ENCODE data around the gene ABCB11. TPM values are rescaled to one million over a fixed set of nuclear protein-coding genes. Genes with fewer than 3 reads are reported as not detected.
A peak's percentile ranks its signal among the peaks of the same experiment; 100 is the strongest.

The ABCB11 gene
- total RNA-seq, 4 donors from 2014 or later = 0.18 to 0.54 TPM; not detected in 2

DNA sequence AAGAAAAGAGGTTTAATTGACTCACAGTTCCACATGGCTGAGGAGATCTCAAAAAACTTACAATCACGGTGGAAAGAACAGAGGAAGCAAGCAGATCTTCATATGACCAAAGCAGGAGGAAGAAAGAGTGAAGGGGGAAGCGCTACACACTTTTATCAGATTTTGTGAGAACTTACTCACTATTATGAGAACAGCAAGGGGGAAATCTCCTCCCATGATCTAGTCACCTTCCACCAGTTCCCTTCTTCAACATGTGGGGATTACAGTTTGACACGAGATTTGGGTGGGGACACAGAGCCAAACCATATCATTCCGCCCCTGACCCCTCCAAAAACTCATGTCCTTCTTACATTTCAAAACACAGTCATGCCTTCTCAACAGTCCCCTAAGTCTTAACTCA, 75.8 kb downstream of the ABCB11 start:
- Histone ChIP-seq H3K27ac (no peak overlapping the region), H3K9me3 (no peaks in the 10 kb centered on the region), H3K36me3 (no peaks in the 10 kb centered on the region), H3K27me3 (no peaks in the 10 kb centered on the region), H3K4me1 (no peaks in the 10 kb centered on the region), H3K4me3 (no peak overlapping the region)
- TF ChIP-seq, protein P1, sequence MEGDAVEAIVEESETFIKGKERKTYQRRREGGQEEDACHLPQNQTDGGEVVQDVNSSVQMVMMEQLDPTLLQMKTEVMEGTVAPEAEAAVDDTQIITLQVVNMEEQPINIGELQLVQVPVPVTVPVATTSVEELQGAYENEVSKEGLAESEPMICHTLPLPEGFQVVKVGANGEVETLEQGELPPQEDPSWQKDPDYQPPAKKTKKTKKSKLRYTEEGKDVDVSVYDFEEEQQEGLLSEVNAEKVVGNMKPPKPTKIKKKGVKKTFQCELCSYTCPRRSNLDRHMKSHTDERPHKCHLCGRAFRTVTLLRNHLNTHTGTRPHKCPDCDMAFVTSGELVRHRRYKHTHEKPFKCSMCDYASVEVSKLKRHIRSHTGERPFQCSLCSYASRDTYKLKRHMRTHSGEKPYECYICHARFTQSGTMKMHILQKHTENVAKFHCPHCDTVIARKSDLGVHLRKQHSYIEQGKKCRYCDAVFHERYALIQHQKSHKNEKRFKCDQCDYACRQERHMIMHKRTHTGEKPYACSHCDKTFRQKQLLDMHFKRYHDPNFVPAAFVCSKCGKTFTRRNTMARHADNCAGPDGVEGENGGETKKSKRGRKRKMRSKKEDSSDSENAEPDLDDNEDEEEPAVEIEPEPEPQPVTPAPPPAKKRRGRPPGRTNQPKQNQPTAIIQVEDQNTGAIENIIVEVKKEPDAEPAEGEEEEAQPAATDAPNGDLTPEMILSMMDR (IDR thresholded peaks at IDR 0.05) = no peak
- TF ChIP-seq POLR2A (IDR thresholded peaks at IDR 0.05) = no peak
- DNase-seq = no peak

DNA sequence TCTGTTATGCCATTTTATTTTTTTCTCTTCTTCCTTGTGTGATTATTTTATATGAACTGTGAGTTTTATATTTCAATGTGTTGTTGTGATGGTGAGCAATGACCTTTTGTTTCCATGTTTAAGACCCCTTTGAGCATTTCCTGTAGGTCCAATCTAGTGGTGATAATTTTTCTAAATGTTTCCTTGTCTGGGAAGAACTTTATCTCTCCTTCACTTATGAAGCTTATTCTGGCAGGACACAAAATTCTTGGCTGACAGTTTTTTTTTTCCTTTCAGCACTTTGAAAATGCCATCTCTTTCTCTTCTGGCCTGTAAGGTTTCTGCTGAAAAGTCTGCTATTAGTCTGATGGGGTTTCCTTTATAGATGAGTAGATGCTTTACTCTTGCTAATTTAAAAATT, 76.9 kb downstream of the ABCB11 start:
- no peaks in the 10 kb centered on the region for H3K27me3 ChIP-seq
- no peaks in the 10 kb centered on the region for H3K4me1 ChIP-seq
- TF ChIP-seq POLR2A (IDR thresholded peaks at IDR 0.05) = no peak
- TF ChIP-seq, protein P1 (IDR thresholded peaks at IDR 0.05) = no peak
- no peak overlapping the region for H3K4me3 ChIP-seq
- H3K27ac ChIP-seq = no peak overlapping the region
- DNase-seq = no peak
- no peaks in the 10 kb centered on the region for H3K36me3 ChIP-seq
- no peaks in the 10 kb centered on the region for H3K9me3 ChIP-seq

DNA sequence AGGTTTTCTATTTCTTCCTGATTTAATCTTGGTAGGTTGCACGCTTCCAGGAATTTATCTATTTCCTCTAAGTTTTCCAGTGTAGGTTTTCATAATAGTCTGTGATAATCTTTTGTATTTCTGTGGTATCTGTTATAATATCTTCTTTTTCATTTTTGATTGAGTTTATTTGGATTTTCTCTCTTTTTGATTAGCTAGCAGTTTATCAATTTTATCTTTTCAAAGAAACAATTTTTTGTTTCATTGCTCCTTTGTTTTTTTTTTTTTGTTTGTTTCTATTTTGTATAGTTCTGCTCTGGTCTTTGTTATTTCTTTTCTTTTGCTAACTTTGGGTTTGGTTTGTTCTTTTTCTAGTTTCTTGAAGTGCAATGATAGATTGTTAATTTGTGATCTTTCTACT, 78.7 kb downstream of the ABCB11 start:
- TF ChIP-seq POLR2A (IDR thresholded peaks at IDR 0.05) = no peak
- TF ChIP-seq, protein P1 (IDR thresholded peaks at IDR 0.05) = no peak
- no peaks in the 10 kb centered on the region for H3K9me3 ChIP-seq
- H3K27ac ChIP-seq = no peak overlapping the region
- H3K36me3 ChIP-seq = no peaks in the 10 kb centered on the region
- H3K4me1 ChIP-seq = no peaks in the 10 kb centered on the region
- no peak overlapping the region for H3K4me3 ChIP-seq
- H3K27me3 ChIP-seq = no peaks in the 10 kb centered on the region
- DNase-seq = no peak

DNA sequence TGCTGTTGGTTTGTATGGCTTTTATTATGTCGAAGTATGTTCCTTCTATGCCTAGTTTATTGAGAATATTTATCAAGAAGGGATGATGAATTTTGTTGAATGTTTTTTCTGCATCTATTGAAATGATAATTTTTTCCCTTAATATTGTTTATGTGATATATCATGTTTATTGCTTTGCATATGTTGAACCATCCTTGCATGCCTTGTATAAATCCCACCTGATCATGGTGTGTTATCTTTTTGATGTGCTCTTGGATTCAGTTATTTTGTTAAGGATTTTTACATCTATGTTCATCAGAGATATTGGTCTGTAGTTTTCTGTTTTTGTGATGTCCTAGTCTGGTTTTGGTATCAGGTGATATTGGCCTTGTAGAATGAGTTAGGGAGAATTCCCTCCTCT, 79.3 kb downstream of the ABCB11 start:
- Histone ChIP-seq H3K27ac (no peak overlapping the region), H3K27me3 (no peaks in the 10 kb centered on the region), H3K4me3 (no peak overlapping the region), H3K36me3 (no peaks in the 10 kb centered on the region), H3K9me3 (no peaks in the 10 kb centered on the region), H3K4me1 (no peaks in the 10 kb centered on the region)
- DNase-seq = no peak
- TF ChIP-seq, protein P1 (IDR thresholded peaks at IDR 0.05) = no peak
- TF ChIP-seq POLR2A (IDR thresholded peaks at IDR 0.05) = no peak

DNA sequence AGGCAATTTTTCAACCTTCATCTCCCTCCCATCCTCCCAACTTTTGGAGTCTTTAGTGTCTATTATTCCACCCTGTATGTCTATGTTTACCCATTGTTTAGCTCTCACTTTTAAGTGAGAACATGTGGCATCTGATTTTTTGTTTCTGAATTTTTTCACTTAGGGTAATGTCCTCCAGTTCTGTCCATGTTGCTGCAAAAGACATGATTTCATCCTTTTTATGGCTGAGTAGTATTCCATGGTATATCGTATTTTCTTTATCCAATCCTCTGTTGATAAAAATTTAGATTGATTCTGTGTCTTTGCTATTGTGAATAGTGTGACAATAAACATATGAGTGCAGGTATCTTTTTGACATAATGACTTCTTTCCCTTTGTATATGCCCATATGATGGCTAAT, 81.8 kb downstream of the ABCB11 start:
- H3K4me3 ChIP-seq = no peak overlapping the region
- no peak for DNase-seq
- TF ChIP-seq, protein P1 (IDR thresholded peaks at IDR 0.05) = no peak
- TF ChIP-seq POLR2A (IDR thresholded peaks at IDR 0.05) = no peak

DNA sequence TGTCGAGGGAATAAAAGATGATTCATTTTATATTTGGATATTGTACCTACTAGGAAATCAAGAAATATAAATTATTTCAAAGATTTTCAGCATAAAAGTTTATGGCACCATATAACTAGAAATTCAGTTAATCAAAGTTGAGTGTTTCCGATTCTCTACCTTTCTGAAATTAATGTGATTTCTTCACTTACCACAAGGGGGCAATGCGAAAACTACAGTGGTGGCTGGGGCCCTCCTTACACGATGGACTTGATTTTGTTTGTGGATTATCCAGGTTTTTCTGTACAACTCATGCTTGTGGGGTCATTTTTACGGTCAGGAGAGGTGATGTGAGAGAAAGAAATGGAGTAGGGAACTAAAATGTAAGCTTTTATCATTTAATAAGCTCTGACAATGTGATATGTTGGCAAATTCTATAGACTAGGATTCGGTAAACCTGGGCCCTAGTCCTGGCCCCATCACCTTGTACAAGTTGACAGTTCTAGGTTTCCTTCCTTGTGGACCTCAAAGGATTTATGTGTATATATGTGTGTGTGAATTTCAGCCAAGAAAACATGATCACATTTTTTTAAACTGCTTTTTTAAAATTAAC, 82.4 kb downstream of the ABCB11 start:
- DNase-seq = no peak
- H3K27ac ChIP-seq = no peak overlapping the region
- H3K9me3 ChIP-seq = no peaks in the 10 kb centered on the region
- H3K4me1 ChIP-seq = no peaks in the 10 kb centered on the region
- H3K27me3 ChIP-seq = no peaks in the 10 kb centered on the region
- TF ChIP-seq, protein P1 (IDR thresholded peaks at IDR 0.05) = peak in 5 of 6 experiments; percentile 22 to 58 (median 57)
- TF ChIP-seq POLR2A (IDR thresholded peaks at IDR 0.05) = no peak
- no peaks in the 10 kb centered on the region for H3K36me3 ChIP-seq
- no peak overlapping the region for H3K4me3 ChIP-seq

More for the DNA sequence above, 81.8 kb downstream of the ABCB11 start:
- Histone ChIP-seq H3K9me3 (no peaks in the 10 kb centered on the region), H3K4me1 (no peaks in the 10 kb centered on the region), H3K27ac (no peak overlapping the region), H3K27me3 (no peaks in the 10 kb centered on the region), H3K36me3 (no peaks in the 10 kb centered on the region)
